GM18520 (cell line): Measurements from ENCODE around the gene FAM168B.
"Not testable (repeated sequence)": the region's sequence is repeated elsewhere in the genome, so short reads cannot be mapped to it uniquely, and the experiment has no call there.

Source experiments
- ATAC-seq: cut with Tn5 transposase; IDR thresholded peaks from one replicate; pipeline ENCODE4 v1.9.1; 2021; ENCODE audit not compliant: unreplicated experiment

FAM168B gene

GRCh38 chr2:131093006-131093695 is at the start of gene FAM168B:
FAM168B (minus strand) TSS chr2:131093460; CDS start chr2:131082646, 10,814 bp downstream.
- peak; percentile 74 for ATAC-seq

- no peak for ATAC-seq
Measured at GRCh38 chr2:131142849-131143248, 49.6 kb upstream of the FAM168B start.

- no peak for ATAC-seq
Measured at GRCh38 chr2:131140581-131140980, 47.3 kb upstream of the FAM168B start.

GRCh38 chr2:131132729-131133128 is 39.5 kb upstream of the FAM168B start:
- no peak for ATAC-seq

- ATAC-seq: no peak
Measured at GRCh38 chr2:131130298-131130596, 37.0 kb upstream of the FAM168B start.

GRCh38 chr2:131127981-131128380 is 34.7 kb upstream of the FAM168B start:
- ATAC-seq: no peak

GRCh38 chr2:131127076-131127475 is 33.8 kb upstream of the FAM168B start:
- no peak for ATAC-seq

GRCh38 chr2:131126436-131126835 is 33.2 kb upstream of the FAM168B start:
- no peak for ATAC-seq

GRCh38 chr2:131125195-131125757 is 32.0 kb upstream of the FAM168B start:
- no peak for ATAC-seq

- no peak for ATAC-seq
Measured at GRCh38 chr2:131123192-131123591, 29.9 kb upstream of the FAM168B start.

GRCh38 chr2:131122496-131122895 is 29.2 kb upstream of the FAM168B start:
- ATAC-seq: no peak

GRCh38 chr2:131121464-131121863 is 28.2 kb upstream of the FAM168B start:
- no peak for ATAC-seq

GRCh38 chr2:131120815-131121317 is 27.6 kb upstream of the FAM168B start:
- ATAC-seq: no peak

GRCh38 chr2:131115752-131116151 is 22.5 kb upstream of the FAM168B start:
- no peak for ATAC-seq

GRCh38 chr2:131114950-131115349 is 21.7 kb upstream of the FAM168B start:
- not testable (repeated sequence) for ATAC-seq

- no peak for ATAC-seq
Measured at GRCh38 chr2:131113566-131114227, 20.4 kb upstream of the FAM168B start.

GRCh38 chr2:131112529-131112928 is 19.3 kb upstream of the FAM168B start:
- ATAC-seq: no peak

- peak; percentile 21 for ATAC-seq
Measured at GRCh38 chr2:131105950-131106801, 12.9 kb upstream of the FAM168B start.

- ATAC-seq: peak; percentile 80
Measured at GRCh38 chr2:131105156-131105949, 12.1 kb upstream of the FAM168B start, which contains the start of gene PLEKHB2. PLEKHB2 (plus strand) TSS chr2:131105336; CDS start chr2:131120942, 15,606 bp downstream.

- ATAC-seq: peak; percentile 40
Measured at GRCh38 chr2:131104487-131105155, 11.4 kb upstream of the FAM168B start.
